DMS153 (cell line): ENCODE results near the gene TTYH3.

Experiments
- DNase-seq: peaks from one replicate; lab custom pipeline; 2025; lab: John Stamatoyannopoulos, UW

TTYH3 gene

DNA sequence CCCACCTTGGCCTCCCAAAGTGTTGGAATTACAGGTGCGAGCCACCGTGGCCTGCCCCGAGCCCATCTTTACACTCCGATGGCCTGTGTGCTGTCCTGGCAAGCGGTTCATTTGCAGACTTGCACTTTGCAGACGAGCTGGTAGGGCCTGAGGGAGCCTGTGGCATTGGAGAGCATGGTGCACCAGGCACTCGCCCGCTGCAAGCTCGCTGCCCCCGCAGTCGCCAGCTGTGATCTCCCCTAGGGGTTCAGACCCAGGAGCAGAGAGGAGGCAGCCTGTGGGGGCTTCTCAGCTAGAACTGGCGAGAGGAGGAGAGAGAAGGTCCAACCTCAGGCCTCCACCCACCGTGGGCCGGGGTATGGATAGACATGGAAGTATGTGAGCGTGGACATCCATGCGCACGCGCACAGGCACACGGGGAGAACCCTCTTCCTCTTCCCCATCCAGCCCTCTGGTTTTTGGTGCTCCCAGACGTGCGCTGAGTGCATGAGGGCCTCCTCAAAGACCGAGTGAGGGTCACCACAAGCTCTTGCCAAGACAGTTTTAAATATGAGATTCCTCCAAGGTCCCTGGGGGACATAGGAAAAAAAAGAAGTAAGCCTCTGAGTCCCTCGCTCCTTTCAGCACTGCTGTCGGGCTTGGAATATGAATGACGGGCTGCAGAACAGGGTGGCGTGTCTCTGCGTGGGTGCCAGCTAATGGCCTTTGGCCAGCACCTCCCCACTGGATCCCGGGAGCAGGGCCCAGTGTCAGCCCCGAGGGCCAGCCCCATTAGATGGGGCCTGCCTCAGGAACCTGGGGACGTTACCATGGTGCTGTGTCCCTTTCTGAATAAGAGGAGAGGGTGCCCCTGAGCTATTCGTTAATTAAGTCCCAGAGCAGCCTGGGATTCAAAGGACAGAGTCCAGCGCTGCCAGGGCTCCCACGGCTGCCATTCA, 15.1 kb upstream of the TTYH3 start:
- DNase-seq: no peak

DNA sequence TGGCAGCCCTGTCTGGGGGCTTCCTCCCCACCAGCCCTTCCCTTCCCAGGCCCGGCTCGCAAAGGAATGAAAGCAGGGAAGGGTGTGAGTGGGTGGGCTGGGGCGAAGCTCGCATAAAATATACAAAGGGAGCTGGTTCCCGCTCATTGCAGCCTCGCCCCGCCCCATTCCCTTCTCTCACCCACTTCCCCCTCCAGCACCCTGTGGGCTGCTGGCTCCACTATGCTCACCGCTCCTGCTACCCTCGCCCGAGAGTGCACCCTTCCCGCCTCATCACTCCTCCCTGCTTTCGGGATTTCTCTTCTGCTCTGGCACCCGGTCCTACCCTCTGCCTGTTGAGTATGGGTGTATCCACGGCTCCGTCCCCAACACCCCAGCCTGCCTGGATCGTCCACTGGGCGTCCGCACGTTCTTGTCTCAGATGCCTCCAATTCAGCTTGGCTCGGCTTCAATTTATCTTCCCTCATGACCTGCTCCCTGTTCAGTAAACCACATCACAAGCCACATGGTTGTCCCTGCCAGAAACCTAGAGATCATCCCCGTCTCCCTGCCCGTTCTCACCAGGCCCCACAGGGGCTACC, 14.4 kb upstream of the TTYH3 start:
- no peak for DNase-seq

- no peak for DNase-seq
Observed at GRCh38 chr7:2619116-2619515, 12.7 kb upstream of the TTYH3 start.

- no peak for DNase-seq
Observed at GRCh38 chr7:2621061-2621828, 10.5 kb upstream of the TTYH3 start.

- no peak for DNase-seq
Observed at GRCh38 chr7:2621948-2622640, 9.7 kb upstream of the TTYH3 start.

DNA sequence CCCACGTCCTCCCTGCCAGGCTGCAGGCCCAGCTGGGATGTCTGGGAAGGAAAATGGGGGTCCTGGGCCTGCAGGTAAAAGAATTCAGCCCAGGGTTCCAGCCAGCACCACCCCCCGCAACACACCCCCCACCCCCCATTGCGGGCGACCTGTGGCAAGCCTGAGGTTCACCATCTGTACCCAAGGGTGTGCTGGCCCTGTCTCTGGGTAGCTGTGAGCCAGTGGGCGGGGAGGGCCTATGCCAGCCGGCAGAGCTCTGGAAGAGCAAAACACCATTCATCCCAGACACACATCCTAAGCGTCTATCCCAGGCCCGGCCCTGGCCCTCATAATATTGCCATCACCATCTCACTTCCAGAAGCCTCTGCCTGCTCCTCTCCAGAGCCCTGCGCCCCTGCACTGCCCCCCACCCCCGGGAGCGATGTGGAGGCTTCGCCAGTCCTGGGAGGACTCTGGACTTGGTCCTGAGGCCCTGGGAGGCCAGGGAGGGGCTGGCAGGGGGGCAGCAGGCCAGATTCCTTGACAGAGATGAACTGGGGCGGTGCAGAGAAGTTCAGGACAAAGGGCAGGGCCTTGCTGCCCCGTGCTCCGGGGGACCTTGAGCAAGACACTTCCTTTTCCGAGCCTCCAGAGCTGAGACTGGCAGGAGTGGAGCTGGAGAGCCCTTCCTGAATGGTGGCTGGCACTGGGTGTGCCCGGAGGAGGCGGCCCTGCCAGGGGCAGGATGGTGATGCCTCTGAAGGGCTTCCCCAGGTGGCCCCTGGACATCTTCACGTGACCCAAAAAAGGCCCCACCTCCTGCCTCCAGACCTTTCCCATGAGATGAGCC, 8.7 kb upstream of the TTYH3 start:
- no peak for DNase-seq

GRCh38 chr7:2623698-2624014, 8.1 kb upstream of the TTYH3 start:
- DNase-seq: no peak

- no peak for DNase-seq
Observed at GRCh38 chr7:2624293-2624886, 7.4 kb upstream of the TTYH3 start.

DNA sequence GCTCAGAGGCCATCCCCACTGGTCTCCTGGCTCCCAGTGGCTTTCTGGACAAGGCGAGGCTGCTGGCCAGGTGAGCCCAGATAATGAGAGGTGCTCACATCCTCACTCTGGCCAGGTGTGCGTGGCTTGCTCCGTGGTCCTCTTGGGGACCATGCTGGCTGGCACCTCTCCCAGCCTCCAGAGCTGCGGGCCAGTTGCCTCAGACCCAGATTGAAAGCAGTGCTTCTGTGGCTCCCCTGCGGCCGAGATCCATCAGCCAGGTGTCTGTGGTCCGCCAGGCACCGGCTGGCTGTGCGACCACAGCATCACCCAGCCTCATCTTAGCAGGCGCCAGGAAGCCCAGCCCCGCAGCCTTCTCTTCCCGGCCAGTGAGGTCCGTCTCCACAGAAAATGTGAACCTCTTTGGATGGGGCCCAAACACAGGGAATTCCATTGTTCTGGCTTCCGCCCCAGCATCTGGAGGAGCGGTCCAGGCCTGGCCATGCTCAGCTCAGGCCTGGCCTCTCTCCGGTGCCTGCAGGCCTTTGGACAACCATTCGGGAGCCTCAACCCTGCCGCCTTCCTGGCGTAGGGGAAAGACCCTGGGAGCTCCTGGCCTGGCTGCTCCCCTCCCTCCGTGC, 5.2 kb upstream of the TTYH3 start:
- DNase-seq: no peak

DNA sequence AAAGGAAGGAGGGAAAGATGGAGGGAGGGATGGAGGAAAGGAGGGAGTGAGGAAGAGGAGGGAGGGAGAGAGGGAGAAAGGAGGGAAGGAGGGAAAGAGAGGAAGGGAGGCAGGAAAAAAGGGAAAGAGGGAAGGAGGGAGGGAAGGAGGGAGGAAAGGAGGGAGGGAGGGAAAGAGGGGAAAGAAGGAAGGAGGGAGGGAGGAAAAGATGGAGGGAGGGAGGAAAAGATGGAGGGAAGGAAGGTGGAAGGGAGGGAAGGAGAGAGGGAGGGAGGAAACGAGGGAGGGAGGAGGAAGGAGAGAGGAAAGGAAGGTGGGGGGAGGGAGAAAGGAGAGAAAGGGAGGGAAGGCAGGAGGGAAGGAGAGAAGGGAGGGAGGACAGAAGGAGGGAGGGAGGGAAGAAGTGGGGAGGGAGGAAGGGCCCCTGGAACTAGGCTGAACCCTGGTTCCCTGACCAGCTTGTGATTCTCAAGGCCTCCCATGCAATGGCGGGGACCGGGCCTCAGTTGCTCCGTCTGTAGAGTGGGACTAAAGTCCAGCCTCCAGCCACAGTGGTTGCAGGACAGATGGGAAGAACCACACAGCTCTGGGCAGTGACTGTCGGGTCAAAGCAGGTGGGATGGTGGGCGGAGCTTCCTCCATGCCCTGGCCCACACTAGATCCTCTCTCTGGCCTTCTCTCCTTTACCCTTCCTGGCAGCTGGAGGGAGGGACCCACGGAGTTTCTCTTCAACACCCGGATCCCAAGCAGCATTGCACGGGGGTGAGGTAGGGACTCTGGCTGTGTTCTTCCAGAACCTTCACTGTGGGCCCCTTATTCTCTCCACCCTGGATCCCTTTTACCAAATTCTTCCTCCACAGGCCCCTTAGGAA, 4.3 kb upstream of the TTYH3 start:
- DNase-seq: no peak

DNA sequence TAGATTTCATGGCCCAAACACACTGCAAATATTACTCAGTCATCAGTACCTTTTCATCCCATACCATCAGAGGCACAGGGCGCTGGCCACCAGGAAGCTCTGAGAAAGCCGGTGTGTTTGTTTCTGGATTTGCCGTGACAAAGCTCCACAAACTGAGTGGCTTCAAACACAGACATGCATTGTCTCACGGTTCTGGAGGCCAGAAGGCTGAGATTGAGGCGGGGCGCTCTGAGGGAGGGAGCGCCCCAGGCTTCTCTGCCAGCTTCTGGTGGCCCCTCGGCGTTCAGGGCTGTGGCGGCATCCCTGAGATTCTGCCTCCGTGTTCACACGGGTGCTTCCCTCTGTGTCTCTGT, 3.7 kb upstream of the TTYH3 start:
- DNase-seq: no peak

DNA sequence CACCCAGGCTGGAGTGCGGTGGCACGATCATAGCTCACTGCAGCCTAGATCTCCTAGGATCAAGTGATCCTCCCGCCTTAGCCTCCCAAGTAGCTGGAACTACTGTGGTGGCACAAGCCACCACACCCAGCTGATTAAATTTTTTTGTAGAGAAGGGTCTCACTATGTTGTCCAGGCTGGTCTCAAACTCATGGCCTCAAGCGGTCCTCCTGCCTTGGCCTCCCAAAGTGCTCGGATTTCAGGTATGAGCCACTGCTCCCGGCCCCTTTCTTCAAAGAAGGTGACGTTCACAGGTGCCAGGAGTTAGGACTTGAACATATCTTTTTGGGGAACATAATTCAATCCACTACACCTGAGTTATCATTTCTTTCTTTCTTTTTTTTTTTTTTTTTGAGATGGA, 2.9 kb upstream of the TTYH3 start:
- no peak for DNase-seq

DNA sequence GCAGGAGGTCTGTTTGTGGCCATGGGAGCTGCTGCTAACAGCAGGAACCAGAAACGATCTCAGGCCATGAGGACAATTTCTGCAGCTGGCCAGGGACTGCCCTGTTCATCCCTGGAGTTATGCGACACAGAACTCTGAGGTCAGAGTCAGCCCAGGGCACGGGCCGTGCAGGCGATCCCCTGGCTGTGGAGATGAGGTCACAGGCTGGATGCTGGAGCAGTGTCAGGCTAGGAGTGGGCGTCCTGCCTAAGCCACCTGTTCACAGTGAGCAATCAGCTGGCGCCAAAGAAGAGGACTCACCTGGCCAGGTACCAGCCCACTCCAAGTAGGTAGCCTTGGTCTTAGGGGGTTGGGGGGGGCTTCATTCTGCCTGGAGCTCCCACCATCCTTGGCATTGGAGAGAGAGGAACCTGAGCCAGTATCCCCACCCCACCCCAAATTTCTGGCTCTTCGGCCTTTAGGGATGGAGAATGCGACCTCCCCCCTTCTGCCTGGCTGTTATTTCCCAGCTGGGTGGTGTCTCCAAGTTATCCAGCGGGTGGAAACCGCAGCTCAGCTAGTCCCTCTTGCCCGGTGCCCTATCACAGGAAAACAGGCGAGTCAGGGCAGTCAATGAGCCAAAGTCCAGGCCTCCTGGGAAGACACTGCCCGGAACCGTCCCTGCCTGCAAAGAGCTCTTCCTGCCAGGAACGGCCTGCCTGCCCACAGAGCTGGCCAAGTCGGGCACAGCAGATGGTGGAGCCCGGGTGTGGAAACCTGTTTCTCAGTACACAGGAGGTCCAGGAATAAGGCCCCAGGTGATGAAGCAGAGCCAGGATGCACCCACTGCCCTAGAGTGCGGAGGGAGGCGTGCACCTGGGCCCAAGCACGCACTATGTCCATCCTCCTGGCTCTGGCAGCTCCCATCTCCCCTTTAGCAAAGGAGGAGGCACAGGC, 1.8 kb upstream of the TTYH3 start:
- DNase-seq: peak; percentile 34

DNA sequence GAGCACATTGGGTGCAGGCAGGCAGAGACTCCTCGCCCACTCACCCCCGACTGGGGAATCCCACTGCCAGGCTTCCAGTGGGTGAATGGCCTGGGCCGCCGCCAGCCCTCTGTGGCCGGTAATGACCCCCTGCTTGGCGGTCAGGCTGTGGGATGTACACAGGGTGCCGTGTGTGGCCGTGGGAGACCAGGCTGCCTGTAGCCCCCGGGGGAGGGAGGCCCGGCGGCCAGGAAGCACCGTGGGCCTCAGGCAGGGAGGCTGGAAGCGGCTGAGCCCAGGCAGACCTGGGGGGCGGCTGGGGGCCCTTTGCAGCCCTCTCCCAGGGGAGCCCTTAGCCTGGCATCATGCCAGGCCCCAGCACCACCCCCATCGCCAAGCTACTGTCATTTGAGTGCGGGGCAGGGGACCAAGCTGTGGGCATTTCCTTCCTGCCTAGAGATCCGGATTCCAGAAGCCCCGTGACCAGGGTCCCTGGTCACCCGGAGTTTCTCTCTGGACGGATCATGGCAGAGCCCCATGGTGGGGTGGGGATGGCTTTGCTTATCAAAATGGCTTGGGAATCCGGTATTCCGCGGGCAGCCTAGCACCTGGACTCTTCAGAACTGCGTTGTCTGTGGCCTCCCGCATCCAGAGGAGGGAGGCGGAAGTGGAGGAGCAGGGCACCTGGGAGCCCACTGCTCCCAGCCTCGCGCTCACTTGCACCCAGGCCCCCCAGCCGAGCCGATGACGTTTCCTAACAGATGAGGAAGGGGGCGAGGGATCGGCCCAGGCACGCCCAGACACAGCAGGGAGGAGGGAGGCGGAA, 1.1 kb downstream of the TTYH3 start:
- DNase-seq: peak; percentile 78

- no peak for DNase-seq
Observed at GRCh38 chr7:2633538-2634266, 1.9 kb downstream of the TTYH3 start.

- no peak for DNase-seq
Observed at GRCh38 chr7:2634267-2635145, 2.7 kb downstream of the TTYH3 start.
